ENCODE results near the gene EMC7.

EMC7 gene

DNA sequence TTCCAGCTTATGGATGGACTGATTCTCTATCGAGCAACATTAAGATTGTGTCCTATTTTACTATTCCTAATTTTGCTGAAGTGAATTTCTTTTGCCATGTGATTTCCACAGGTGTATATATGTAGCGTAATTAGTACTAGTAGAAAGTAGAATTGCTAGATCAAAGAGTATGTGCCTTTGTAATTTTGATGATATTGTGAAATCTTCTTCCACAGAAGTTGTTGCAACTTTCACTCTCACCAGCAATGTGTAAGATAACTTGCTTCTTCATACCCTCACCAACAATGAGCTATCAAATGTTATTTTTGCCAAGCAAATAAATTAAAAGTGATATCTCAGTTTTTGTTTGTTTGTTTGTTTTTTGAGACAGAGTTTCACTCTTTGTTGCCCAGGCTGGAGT is 5.7 kb upstream of the EMC7 start:
- H3K18ac ChIP-seq (ENCODE audit: low read length): no peak overlapping the region
- no peak overlapping the region for H2BK15ac ChIP-seq (replicated peaks; ENCODE audit: low read depth)
- no CpG with 5 or more reads among the region's 2 CpGs for WGBS (ENCODE audit: extremely low coverage, insufficient coverage, low lambda C conversion rate)
- H2BK5ac ChIP-seq (ENCODE audit: low read length): no peak overlapping the region
- DNase-seq: no peak
- H3K23ac ChIP-seq (ENCODE audit: low read length): no peak overlapping the region
- no peak overlapping the region for H2BK120ac ChIP-seq (ENCODE audit: low read depth, low read length)
- H3K4me1 ChIP-seq (ENCODE audit: control insufficient read depth, low read depth, low read length): no peaks in the 10 kb centered on the region
- no peak overlapping the region for H3K9ac ChIP-seq (ENCODE audit: low read length)
- no peaks in the 10 kb centered on the region for H3K79me2 ChIP-seq (ENCODE audit: control insufficient read depth, insufficient read depth, low read length)
- no peaks in the 10 kb centered on the region for H3K36me3 ChIP-seq (ENCODE audit: control insufficient read depth, insufficient read depth, low read length)
- H3K4me2 ChIP-seq (ENCODE audit: low read length): no peak overlapping the region
- H4K8ac ChIP-seq (ENCODE audit: low read depth, low read length): no peak overlapping the region
- H3K4me3 ChIP-seq (ENCODE audit: low read length): no peak overlapping the region
- no peaks in the 10 kb centered on the region for H3K79me1 ChIP-seq (ENCODE audit: low read length)
- H3K4ac ChIP-seq (ENCODE audit: low read depth, low read length): no peak overlapping the region
- no peak overlapping the region for H3K27ac ChIP-seq (ENCODE audit: low read depth, low read length)
- no peak overlapping the region for H2AK5ac ChIP-seq (ENCODE audit: low read length)
- no peak overlapping the region for H4K5ac ChIP-seq (ENCODE audit: low read length)
- H3K27me3 ChIP-seq (ENCODE audit: insufficient read depth, low read length, poor library complexity): no peaks in the 10 kb centered on the region
- no peak overlapping the region for H3K56ac ChIP-seq (ENCODE audit: low read length)

DNA sequence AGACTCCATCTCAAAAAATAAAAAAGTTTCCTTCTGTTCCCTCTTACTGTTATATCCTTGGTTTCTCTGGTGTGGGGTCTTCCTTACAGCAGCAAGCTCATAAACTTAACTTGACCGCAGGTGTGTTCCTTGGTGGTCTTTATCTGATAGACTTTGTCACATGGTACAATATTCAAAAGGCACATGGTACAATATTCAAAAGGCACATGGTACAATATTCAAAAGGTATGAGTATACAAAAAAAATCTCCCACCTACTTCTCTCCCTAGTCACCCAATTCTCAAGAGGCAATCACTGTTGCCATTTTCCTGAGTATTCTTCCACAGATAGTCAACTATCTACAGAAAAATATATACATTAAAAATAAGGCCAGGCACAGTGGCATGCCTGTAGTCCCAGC is 4.8 kb upstream of the EMC7 start:
- Histone ChIP-seq H2AK5ac (ENCODE audit: low read length) (no peak overlapping the region), H3K9ac (ENCODE audit: low read length) (no peak overlapping the region), H3K4ac (ENCODE audit: low read depth, low read length) (no peak overlapping the region), H4K5ac (ENCODE audit: low read length) (no peak overlapping the region), H2BK120ac (ENCODE audit: low read depth, low read length) (no peak overlapping the region), H3K36me3 (ENCODE audit: control insufficient read depth, insufficient read depth, low read length) (no peaks in the 10 kb centered on the region), H3K23ac (ENCODE audit: low read length) (no peak overlapping the region), H3K56ac (ENCODE audit: low read length) (no peak overlapping the region), H2BK5ac (ENCODE audit: low read length) (no peak overlapping the region), H3K4me3 (ENCODE audit: low read length) (no peak overlapping the region), H3K4me1 (ENCODE audit: control insufficient read depth, low read depth, low read length) (no peaks in the 10 kb centered on the region), H3K79me1 (ENCODE audit: low read length) (no peaks in the 10 kb centered on the region), H3K79me2 (ENCODE audit: control insufficient read depth, insufficient read depth, low read length) (peaks cover under 1% of the 10 kb centered on the region), H2BK15ac (replicated peaks; ENCODE audit: low read depth) (no peak overlapping the region), H3K18ac (ENCODE audit: low read length) (no peak overlapping the region), H3K4me2 (ENCODE audit: low read length) (no peak overlapping the region), H3K27me3 (ENCODE audit: insufficient read depth, low read length, poor library complexity) (no peaks in the 10 kb centered on the region), H4K8ac (ENCODE audit: low read depth, low read length) (no peak overlapping the region), H3K27ac (ENCODE audit: low read depth, low read length) (no peak overlapping the region)
- no CpG with 5 or more reads among the region's 1 CpG for WGBS (ENCODE audit: extremely low coverage, insufficient coverage, low lambda C conversion rate)
- DNase-seq: no peak

DNA sequence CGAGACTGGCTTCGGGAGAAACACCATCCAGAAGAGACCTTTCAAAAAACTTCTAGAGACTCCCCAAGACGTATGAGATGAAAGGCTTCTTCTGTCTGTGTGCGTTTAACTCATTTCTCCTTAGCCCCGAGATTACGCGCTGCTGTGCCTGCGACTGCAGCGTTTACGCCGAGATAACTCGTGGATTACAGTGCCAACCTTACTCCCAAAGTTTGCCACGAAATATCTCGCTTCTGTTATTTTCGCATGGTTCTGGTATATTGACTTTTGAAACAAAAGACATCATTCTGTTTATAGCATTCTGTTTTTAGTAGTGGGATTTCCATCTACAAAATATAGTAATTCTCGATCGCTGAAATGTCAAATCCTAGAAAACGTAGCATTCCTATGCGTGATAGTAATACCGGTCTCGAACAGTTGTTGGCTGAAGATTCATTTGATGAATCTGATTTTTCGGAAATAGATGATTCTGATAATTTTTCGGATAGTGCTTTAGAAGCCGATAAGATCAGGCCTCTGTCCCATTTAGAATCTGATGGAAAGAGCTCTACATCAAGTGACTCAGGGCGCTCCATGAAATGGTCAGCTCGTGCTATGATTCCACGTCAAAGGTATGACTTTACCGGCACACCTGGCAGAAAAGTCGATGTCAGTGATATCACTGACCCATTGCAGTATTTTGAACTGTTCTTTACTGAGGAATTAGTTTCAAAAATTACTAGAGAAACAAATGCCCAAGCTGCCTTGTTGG is 688 bp upstream of the EMC7 start:
- no peak overlapping the region for H3K27ac ChIP-seq (ENCODE audit: low read depth, low read length)
- WGBS (ENCODE audit: extremely low coverage, insufficient coverage, low lambda C conversion rate): no CpG with 5 or more reads among the region's 29 CpGs
- H3K4me2 ChIP-seq (ENCODE audit: low read length): peak overlapping the region; percentile 89

DNA sequence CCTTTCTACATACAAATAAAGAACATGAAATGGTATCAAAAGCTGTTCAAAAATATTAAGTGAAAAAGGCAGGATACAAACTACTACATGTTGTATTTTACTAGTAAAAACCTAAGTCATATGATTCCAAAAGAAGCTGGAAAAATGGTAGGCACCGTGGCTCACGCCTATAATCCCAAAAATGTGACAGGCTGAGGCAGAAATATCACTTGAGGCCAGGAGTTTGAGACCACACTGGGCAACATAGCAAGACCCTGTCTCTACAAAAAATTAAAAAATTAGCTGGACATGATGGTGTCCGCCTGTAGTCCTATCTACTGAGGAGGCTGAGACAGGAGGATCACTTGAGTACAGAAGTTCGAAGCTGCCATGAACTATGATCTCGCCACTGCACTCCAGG is 1.7 kb downstream of the EMC7 start:
- no peak overlapping the region for H4K5ac ChIP-seq (ENCODE audit: low read length)
- H3K4me1 ChIP-seq (ENCODE audit: control insufficient read depth, low read depth, low read length): peaks cover 2% of the 10 kb centered on the region
- H3K36me3 ChIP-seq (ENCODE audit: control insufficient read depth, insufficient read depth, low read length): no peaks in the 10 kb centered on the region
- peaks cover 18% of the 10 kb centered on the region for H3K79me2 ChIP-seq (ENCODE audit: control insufficient read depth, insufficient read depth, low read length)
- H3K4me2 ChIP-seq (ENCODE audit: low read length): no peak overlapping the region
- no peak overlapping the region for H3K23ac ChIP-seq (ENCODE audit: low read length)
- no peak overlapping the region for H3K56ac ChIP-seq (ENCODE audit: low read length)
- H4K8ac ChIP-seq (ENCODE audit: low read depth, low read length): no peak overlapping the region
- H3K27ac ChIP-seq (ENCODE audit: low read depth, low read length): no peak overlapping the region
- H2BK5ac ChIP-seq (ENCODE audit: low read length): no peak overlapping the region
- H3K18ac ChIP-seq (ENCODE audit: low read length): no peak overlapping the region
- no CpG with 5 or more reads among the region's 5 CpGs for WGBS (ENCODE audit: extremely low coverage, insufficient coverage, low lambda C conversion rate)
- H2AK5ac ChIP-seq (ENCODE audit: low read length): no peak overlapping the region
- H3K27me3 ChIP-seq (ENCODE audit: insufficient read depth, low read length, poor library complexity): no peaks in the 10 kb centered on the region
- H2BK120ac ChIP-seq (ENCODE audit: low read depth, low read length): no peak overlapping the region
- no peak overlapping the region for H3K4me3 ChIP-seq (ENCODE audit: low read length)
- H2BK15ac ChIP-seq (replicated peaks; ENCODE audit: low read depth): no peak overlapping the region
- no peak overlapping the region for H3K9ac ChIP-seq (ENCODE audit: low read length)
- H3K4ac ChIP-seq (ENCODE audit: low read depth, low read length): no peak overlapping the region
- H3K79me1 ChIP-seq (ENCODE audit: low read length): peaks cover 8% of the 10 kb centered on the region
- no peak for DNase-seq

More for the DNA sequence above, 688 bp upstream of the EMC7 start:
- H2AK5ac ChIP-seq (ENCODE audit: low read length): no peak overlapping the region
- no peak overlapping the region for H2BK15ac ChIP-seq (replicated peaks; ENCODE audit: low read depth)
- no peak overlapping the region for H4K5ac ChIP-seq (ENCODE audit: low read length)
- no peak overlapping the region for H3K23ac ChIP-seq (ENCODE audit: low read length)
- peak overlapping the region; percentile 80 for H3K9ac ChIP-seq (ENCODE audit: low read length)
- H3K36me3 ChIP-seq (ENCODE audit: control insufficient read depth, insufficient read depth, low read length): no peaks in the 10 kb centered on the region
- peaks cover 2% of the 10 kb centered on the region for H3K4me1 ChIP-seq (ENCODE audit: control insufficient read depth, low read depth, low read length)
- H3K79me1 ChIP-seq (ENCODE audit: low read length): peaks cover 8% of the 10 kb centered on the region
- H2BK5ac ChIP-seq (ENCODE audit: low read length): no peak overlapping the region
- peaks cover 18% of the 10 kb centered on the region for H3K79me2 ChIP-seq (ENCODE audit: control insufficient read depth, insufficient read depth, low read length)
- H2BK120ac ChIP-seq (ENCODE audit: low read depth, low read length): no peak overlapping the region
- no peak overlapping the region for H3K18ac ChIP-seq (ENCODE audit: low read length)
- H3K4ac ChIP-seq (ENCODE audit: low read depth, low read length): no peak overlapping the region
- DNase-seq: no peak
- no peak overlapping the region for H4K8ac ChIP-seq (ENCODE audit: low read depth, low read length)
- peak overlapping the region; percentile 81 for H3K56ac ChIP-seq (ENCODE audit: low read length)
- peak overlapping the region; percentile 31 for H3K4me3 ChIP-seq (ENCODE audit: low read length)
- no peaks in the 10 kb centered on the region for H3K27me3 ChIP-seq (ENCODE audit: insufficient read depth, low read length, poor library complexity)

DNA sequence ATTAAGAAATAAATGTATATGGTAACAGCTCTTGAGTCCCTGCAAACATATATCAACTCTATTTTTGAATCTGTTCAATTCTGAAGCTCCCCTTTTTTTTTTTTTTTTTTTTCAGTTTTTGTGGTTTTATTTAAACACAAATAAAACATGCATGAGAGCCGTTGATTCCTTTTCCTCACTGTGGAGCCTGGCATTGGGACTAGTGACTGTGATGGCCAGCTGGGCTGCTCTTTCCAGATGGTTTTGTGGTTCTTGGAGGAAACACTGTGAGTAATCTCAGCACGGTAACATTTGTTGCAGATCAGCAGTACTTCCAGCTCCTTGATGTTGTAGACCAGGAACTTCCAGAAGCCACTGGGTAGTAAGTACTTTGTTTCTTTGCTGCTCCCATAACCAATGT is 15.9 kb downstream of the EMC7 start:
- H3K9ac ChIP-seq (ENCODE audit: low read length): no peak overlapping the region
- no peak overlapping the region for H3K27ac ChIP-seq (ENCODE audit: low read depth, low read length)
- WGBS (ENCODE audit: extremely low coverage, insufficient coverage, low lambda C conversion rate): no CpG with 5 or more reads among the region's 2 CpGs
- H3K79me2 ChIP-seq (ENCODE audit: control insufficient read depth, insufficient read depth, low read length): no peaks in the 10 kb centered on the region
- DNase-seq: no peak
- H3K79me1 ChIP-seq (ENCODE audit: low read length): no peaks in the 10 kb centered on the region
- H3K56ac ChIP-seq (ENCODE audit: low read length): no peak overlapping the region
- no peak overlapping the region for H3K18ac ChIP-seq (ENCODE audit: low read length)
- no peak overlapping the region for H2BK120ac ChIP-seq (ENCODE audit: low read depth, low read length)
- H2BK5ac ChIP-seq (ENCODE audit: low read length): no peak overlapping the region
- no peaks in the 10 kb centered on the region for H3K27me3 ChIP-seq (ENCODE audit: insufficient read depth, low read length, poor library complexity)
- H3K23ac ChIP-seq (ENCODE audit: low read length): no peak overlapping the region
- no peak overlapping the region for H2BK15ac ChIP-seq (replicated peaks; ENCODE audit: low read depth)
- H3K4ac ChIP-seq (ENCODE audit: low read depth, low read length): no peak overlapping the region
- peaks cover 2% of the 10 kb centered on the region for H3K36me3 ChIP-seq (ENCODE audit: control insufficient read depth, insufficient read depth, low read length)
- no peaks in the 10 kb centered on the region for H3K4me1 ChIP-seq (ENCODE audit: control insufficient read depth, low read depth, low read length)
- no peak overlapping the region for H4K8ac ChIP-seq (ENCODE audit: low read depth, low read length)
- H3K4me3 ChIP-seq (ENCODE audit: low read length): no peak overlapping the region
- H3K4me2 ChIP-seq (ENCODE audit: low read length): no peak overlapping the region
- no peak overlapping the region for H2AK5ac ChIP-seq (ENCODE audit: low read length)
- no peak overlapping the region for H4K5ac ChIP-seq (ENCODE audit: low read length)

DNA sequence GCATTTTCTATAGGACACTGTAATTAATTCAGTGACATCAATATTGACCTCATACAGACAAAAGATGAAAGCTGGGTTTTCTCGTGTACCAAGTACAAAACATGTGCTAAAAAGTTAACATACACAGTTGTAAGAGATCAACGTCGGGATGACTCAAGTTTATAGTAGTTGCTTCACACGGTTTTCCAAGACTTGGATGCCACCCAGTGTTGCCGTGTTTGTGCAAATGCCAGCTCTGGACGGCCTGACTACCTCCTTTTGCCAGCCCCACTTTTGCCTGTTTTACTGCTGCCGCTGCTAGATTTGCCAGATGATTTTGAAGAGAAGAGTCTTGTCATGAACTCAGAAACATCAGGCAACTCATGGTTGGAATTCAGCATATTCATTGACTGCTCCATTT is 17.6 kb downstream of the EMC7 start:
- no peak overlapping the region for H2AK5ac ChIP-seq (ENCODE audit: low read length)
- H2BK15ac ChIP-seq (replicated peaks; ENCODE audit: low read depth): no peak overlapping the region
- H3K4ac ChIP-seq (ENCODE audit: low read depth, low read length): no peak overlapping the region
- H3K4me2 ChIP-seq (ENCODE audit: low read length): no peak overlapping the region
- no peaks in the 10 kb centered on the region for H3K79me1 ChIP-seq (ENCODE audit: low read length)
- no peaks in the 10 kb centered on the region for H3K79me2 ChIP-seq (ENCODE audit: control insufficient read depth, insufficient read depth, low read length)
- H3K27me3 ChIP-seq (ENCODE audit: insufficient read depth, low read length, poor library complexity): no peaks in the 10 kb centered on the region
- H3K18ac ChIP-seq (ENCODE audit: low read length): no peak overlapping the region
- H3K9ac ChIP-seq (ENCODE audit: low read length): no peak overlapping the region
- H3K27ac ChIP-seq (ENCODE audit: low read depth, low read length): no peak overlapping the region
- H3K4me3 ChIP-seq (ENCODE audit: low read length): no peak overlapping the region
- H4K5ac ChIP-seq (ENCODE audit: low read length): no peak overlapping the region
- H3K4me1 ChIP-seq (ENCODE audit: control insufficient read depth, low read depth, low read length): no peaks in the 10 kb centered on the region
- no peak overlapping the region for H2BK120ac ChIP-seq (ENCODE audit: low read depth, low read length)
- H2BK5ac ChIP-seq (ENCODE audit: low read length): no peak overlapping the region
- no peak for DNase-seq
- peaks cover 2% of the 10 kb centered on the region for H3K36me3 ChIP-seq (ENCODE audit: control insufficient read depth, insufficient read depth, low read length)
- no peak overlapping the region for H3K23ac ChIP-seq (ENCODE audit: low read length)
- H3K56ac ChIP-seq (ENCODE audit: low read length): no peak overlapping the region
- no CpG with 5 or more reads among the region's 7 CpGs for WGBS (ENCODE audit: extremely low coverage, insufficient coverage, low lambda C conversion rate)
- H4K8ac ChIP-seq (ENCODE audit: low read depth, low read length): no peak overlapping the region

Data from mesendoderm (in vitro differentiated cells).